ENCODE results near the gene ATAD1.

Gene ATAD1

DNA sequence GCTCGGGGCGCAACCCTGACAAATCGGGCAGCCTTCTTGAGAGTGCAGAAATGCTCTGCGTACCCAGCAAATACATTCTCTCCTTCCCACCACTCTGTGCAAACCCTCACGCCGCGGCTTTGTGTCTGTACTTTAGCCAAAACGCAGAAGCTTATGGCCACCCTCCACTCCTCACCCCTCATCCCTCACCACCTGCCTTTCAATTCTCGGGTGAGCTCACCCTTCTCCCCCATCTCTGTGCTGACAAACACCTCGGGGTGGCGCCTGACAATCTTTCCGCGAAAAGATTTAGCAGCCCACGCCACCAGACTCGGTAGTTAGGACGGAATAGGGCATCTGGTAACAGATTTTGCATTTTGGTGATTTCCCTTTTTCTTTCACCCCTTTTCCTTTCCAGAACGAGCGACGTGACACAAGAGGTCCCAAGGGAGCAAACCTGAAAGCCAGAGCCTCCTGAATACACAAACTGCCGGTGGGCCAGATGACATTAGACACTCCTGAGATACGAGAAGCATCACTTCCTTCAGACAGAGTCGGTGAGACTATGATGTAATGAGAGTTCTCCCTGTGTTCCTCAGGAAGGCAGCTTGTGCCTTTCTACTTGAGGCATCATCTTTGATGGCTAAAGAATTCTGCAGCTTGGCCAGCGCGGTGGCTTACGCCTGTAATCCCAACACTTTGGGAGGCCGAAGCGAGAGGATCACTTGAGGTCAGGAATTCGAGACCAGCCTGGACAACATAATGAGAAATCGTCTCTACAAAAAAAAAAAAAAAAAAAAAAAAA, 671 bp upstream of the ATAD1 start:
- H3K27me3 ChIP-seq (ENCODE audit: insufficient read depth, low read length, poor library complexity, severe bottlenecking) = peaks cover 5% of the 10 kb centered on the region
- peak overlapping the region; percentile 95 for H3K9ac ChIP-seq (ENCODE audit: low read depth, low read length, poor library complexity, severe bottlenecking)
- H3K4me2 ChIP-seq (ENCODE audit: low read depth, low read length, poor library complexity, severe bottlenecking) = peak overlapping the region; percentile 83
- H3K4me1 ChIP-seq (ENCODE audit: insufficient read depth, low read length, poor library complexity, severe bottlenecking) = peaks cover 35% of the 10 kb centered on the region
- H3K9me3 ChIP-seq (ENCODE audit: insufficient read depth, low read depth, low read length) = no peaks in the 10 kb centered on the region
- no peaks in the 10 kb centered on the region for H3F3A ChIP-seq (ENCODE audit: low read depth)
- TF ChIP-seq EZH2phosphoT487 (IDR thresholded peaks at IDR 0.05; ENCODE audit: borderline replicate concordance) = no peak
- TF ChIP-seq, protein P1, sequence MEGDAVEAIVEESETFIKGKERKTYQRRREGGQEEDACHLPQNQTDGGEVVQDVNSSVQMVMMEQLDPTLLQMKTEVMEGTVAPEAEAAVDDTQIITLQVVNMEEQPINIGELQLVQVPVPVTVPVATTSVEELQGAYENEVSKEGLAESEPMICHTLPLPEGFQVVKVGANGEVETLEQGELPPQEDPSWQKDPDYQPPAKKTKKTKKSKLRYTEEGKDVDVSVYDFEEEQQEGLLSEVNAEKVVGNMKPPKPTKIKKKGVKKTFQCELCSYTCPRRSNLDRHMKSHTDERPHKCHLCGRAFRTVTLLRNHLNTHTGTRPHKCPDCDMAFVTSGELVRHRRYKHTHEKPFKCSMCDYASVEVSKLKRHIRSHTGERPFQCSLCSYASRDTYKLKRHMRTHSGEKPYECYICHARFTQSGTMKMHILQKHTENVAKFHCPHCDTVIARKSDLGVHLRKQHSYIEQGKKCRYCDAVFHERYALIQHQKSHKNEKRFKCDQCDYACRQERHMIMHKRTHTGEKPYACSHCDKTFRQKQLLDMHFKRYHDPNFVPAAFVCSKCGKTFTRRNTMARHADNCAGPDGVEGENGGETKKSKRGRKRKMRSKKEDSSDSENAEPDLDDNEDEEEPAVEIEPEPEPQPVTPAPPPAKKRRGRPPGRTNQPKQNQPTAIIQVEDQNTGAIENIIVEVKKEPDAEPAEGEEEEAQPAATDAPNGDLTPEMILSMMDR (conservative IDR thresholded peaks at IDR 0.05; ENCODE audit: low read length) = peak; percentile 46
- peak overlapping the region; percentile 97 for H2AFZ ChIP-seq (ENCODE audit: low read length)
- peaks cover 43% of the 10 kb centered on the region for H3K79me2 ChIP-seq (ENCODE audit: insufficient read depth, low read length)
- H3K4me3 ChIP-seq (ENCODE audit: low read length, poor library complexity, severe bottlenecking) = peak overlapping the region; percentile 90
- H3K9me2 ChIP-seq (replicated peaks; ENCODE audit: low read depth, low read length) = no peaks in the 10 kb centered on the region
- no peaks in the 10 kb centered on the region for H3K36me3 ChIP-seq (ENCODE audit: insufficient read depth, low read length)
- H4K20me1 ChIP-seq (ENCODE audit: insufficient read depth, low read length, poor library complexity, severe bottlenecking) = peaks cover 40% of the 10 kb centered on the region

DNA sequence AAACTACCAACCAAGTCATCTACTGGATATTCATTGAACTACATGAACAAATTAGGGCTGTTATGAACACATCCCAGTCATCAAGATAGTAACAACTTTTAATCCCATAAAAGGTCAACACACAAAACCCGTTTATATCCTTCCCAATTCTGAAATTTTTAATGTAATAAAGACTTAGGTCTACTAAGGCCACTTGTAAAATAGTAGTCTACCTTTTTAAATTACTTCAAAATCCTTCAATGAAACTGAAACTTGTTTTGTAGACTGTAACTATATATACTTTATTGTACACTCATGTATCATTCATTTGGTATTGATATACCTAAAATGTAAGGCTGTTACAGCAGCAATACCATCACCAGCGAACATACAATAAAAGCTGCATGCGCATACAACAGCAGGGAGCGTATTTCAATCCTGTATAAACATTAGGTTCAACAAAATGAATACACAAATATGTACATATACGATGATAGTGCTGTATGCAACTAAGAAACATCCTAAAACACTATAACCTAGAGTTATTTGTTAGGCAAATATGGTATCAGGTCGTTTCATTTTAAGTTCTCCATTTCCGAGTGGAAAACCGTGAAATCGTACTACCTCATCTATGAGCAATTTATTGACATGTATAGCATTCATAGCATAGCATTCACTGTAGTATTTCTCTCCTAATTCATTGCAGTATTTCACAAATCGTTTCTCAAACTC, 973 bp downstream of the ATAD1 start:
- Histone ChIP-seq H2AFZ (ENCODE audit: low read length) (peak overlapping the region; percentile 97; the same call in 1 of the 2 replicates), H3K9me3 (ENCODE audit: insufficient read depth, low read depth, low read length) (no peaks in the 10 kb centered on the region), H3K36me3 (ENCODE audit: insufficient read depth, low read length) (no peaks in the 10 kb centered on the region; the same call in 1 of the 2 replicates), H3K9me2 (replicated peaks; ENCODE audit: low read depth, low read length) (no peaks in the 10 kb centered on the region), H3K4me2 (ENCODE audit: low read depth, low read length, poor library complexity, severe bottlenecking) (peak overlapping the region; percentile 78), H3K9ac (ENCODE audit: low read depth, low read length, poor library complexity, severe bottlenecking) (peak overlapping the region; percentile 95), H3F3A (ENCODE audit: low read depth) (no peaks in the 10 kb centered on the region), H3K27me3 (ENCODE audit: insufficient read depth, low read length, poor library complexity, severe bottlenecking) (peaks cover 5% of the 10 kb centered on the region), H4K20me1 (ENCODE audit: insufficient read depth, low read length, poor library complexity, severe bottlenecking) (peaks cover 53% of the 10 kb centered on the region), H3K4me3 (ENCODE audit: low read length, poor library complexity, severe bottlenecking) (peak overlapping the region; percentile 90), H3K4me1 (ENCODE audit: insufficient read depth, low read length, poor library complexity, severe bottlenecking) (peaks cover 43% of the 10 kb centered on the region), H3K79me2 (ENCODE audit: insufficient read depth, low read length) (peaks cover 60% of the 10 kb centered on the region)
- no peak for TF ChIP-seq EZH2phosphoT487 (IDR thresholded peaks at IDR 0.05; ENCODE audit: borderline replicate concordance)
- TF ChIP-seq, protein P1 (conservative IDR thresholded peaks at IDR 0.05; ENCODE audit: low read length) = no peak

DNA sequence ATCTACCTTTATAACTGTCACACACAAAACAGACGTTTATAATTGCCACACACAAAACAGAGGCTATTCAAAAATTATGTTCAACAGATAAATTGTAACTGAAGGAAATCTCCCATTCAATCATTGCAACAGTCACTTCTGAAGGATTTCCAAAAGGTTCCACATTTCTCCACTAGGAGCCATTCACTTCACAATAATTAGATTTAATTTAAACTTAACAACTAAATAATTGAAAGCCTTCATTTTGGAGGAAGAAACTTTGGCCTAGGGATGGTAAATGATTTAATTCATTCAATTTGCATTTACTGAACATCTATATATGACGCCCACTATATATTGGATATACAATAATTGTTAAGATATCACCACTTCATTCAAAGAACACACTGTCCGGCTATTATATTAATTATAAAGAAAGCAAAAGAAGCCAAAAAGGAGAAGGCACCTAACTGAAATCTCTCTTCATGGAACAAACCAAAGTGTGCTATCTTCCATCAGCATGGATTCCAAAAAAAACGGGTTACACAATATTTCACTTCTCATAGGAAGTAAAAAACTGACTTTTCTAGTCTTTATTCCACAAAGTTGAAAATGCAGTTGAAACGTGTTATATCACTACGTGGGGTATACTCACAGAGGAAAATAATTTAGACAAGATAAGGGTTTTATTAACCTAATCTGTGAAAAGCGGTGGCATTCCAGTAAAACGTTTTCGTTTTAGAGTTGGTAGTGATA, 1.7 kb downstream of the ATAD1 start:
- Histone ChIP-seq H3K9me3 (ENCODE audit: insufficient read depth, low read depth, low read length) (no peaks in the 10 kb centered on the region), H2AFZ (ENCODE audit: low read length) (no peak overlapping the region), H4K20me1 (ENCODE audit: insufficient read depth, low read length, poor library complexity, severe bottlenecking) (peaks cover 53% of the 10 kb centered on the region), H3K79me2 (ENCODE audit: insufficient read depth, low read length) (peaks cover 67% of the 10 kb centered on the region), H3K9ac (ENCODE audit: low read depth, low read length, poor library complexity, severe bottlenecking) (peak overlapping the region; percentile 95), H3K27me3 (ENCODE audit: insufficient read depth, low read length, poor library complexity, severe bottlenecking) (peaks cover 5% of the 10 kb centered on the region), H3K4me2 (ENCODE audit: low read depth, low read length, poor library complexity, severe bottlenecking) (peak overlapping the region; percentile 78), H3K36me3 (ENCODE audit: insufficient read depth, low read length) (peaks cover 7% of the 10 kb centered on the region; the same call in 1 of the 2 replicates), H3F3A (ENCODE audit: low read depth) (no peaks in the 10 kb centered on the region), H3K9me2 (replicated peaks; ENCODE audit: low read depth, low read length) (no peaks in the 10 kb centered on the region), H3K4me1 (ENCODE audit: insufficient read depth, low read length, poor library complexity, severe bottlenecking) (peaks cover 43% of the 10 kb centered on the region), H3K4me3 (ENCODE audit: low read length, poor library complexity, severe bottlenecking) (peak overlapping the region; percentile 90)
- TF ChIP-seq, protein P1 (conservative IDR thresholded peaks at IDR 0.05; ENCODE audit: low read length) = peak; percentile 15
- TF ChIP-seq EZH2phosphoT487 (IDR thresholded peaks at IDR 0.05; ENCODE audit: borderline replicate concordance) = no peak
